Esophagus squamous epithelium (tissue), 4 donors: Measurements from ENCODE around the gene RRAD.

Source experiments
- POLR2A ChIP-seq, 4 donors: fragments of 450-650 bp; IDR thresholded peaks; one replicate each; pipeline ENCODE4 v1.6.1; 2017; ENCODE audit warnings: antibody characterized with exemption in 4 of 4, mild to moderate bottlenecking in 4 of 4, moderate library complexity in 3 of 4
- TF ChIP-seq, protein P1 (sequence below), 6 experiments: fragments of 450-650 bp in 4 of 6; fragments of 200-600 bp in 2 of 6; sonication (generic) in 2 of 6; IDR thresholded peaks; one replicate each; pipeline ENCODE4 v1.5.1; 2016 to 2019; ENCODE audit warnings: antibody characterized with exemption in 6 of 6, mild to moderate bottlenecking in 4 of 6, moderate library complexity in 4 of 6

DNA sequence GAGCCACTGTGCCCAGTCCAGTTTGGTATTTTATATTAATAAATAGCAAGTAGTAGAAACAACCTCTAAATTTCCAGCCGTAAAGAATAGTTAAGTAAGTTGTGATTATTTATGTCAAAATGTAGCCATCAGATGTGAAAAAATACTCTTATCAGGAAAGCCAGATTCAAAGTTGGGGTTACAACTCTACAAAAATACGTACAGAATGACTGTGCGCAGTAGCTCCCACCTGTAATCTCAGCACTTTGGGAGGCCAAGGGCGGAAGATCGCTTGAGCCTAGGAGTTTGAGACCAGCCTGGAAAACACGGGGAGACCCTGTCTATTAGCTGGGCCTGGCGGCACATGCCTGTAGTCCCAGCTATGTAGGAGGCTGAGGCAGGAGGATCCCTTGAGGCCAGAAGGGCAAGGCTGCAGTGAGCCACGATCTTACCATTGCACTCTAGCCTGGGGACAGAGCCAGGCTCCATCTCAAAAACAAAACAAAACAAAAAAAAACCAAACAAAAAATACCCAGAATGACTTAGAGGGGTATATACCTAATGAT lies 43.3 kb downstream of the RRAD start:
- TF ChIP-seq, protein P1, sequence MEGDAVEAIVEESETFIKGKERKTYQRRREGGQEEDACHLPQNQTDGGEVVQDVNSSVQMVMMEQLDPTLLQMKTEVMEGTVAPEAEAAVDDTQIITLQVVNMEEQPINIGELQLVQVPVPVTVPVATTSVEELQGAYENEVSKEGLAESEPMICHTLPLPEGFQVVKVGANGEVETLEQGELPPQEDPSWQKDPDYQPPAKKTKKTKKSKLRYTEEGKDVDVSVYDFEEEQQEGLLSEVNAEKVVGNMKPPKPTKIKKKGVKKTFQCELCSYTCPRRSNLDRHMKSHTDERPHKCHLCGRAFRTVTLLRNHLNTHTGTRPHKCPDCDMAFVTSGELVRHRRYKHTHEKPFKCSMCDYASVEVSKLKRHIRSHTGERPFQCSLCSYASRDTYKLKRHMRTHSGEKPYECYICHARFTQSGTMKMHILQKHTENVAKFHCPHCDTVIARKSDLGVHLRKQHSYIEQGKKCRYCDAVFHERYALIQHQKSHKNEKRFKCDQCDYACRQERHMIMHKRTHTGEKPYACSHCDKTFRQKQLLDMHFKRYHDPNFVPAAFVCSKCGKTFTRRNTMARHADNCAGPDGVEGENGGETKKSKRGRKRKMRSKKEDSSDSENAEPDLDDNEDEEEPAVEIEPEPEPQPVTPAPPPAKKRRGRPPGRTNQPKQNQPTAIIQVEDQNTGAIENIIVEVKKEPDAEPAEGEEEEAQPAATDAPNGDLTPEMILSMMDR (IDR thresholded peaks at IDR 0.05) = no peak
- no peak for TF ChIP-seq POLR2A (IDR thresholded peaks at IDR 0.05)
